A549 (cell line): Measurements from ENCODE around the gene SCN2B. TPM values are rescaled to one million over a fixed set of nuclear protein-coding genes. Genes with fewer than 3 reads are reported as not detected.

ENCODE experiments used
- ATAC-seq, 2 experiments: fragments of 200-7000 bp in 1 of 2; fragments of >200 bp in 1 of 2; cut with Nextera tagmentation in 1 of 2; cut with Tn5 transposase in 1 of 2; 3 replicates each; pipeline versions ENCODE4 v1.8.0 to v1.9.1; 2018 to 2020; ENCODE audit warnings: mild to moderate bottlenecking in 1 of 2, moderate library complexity in 1 of 2
- CTCF ChIA-PET: fragments of 300-600 bp; sonication (Branson Sonifier 250); formaldehyde crosslinking; extraction: SDS; loops from one replicate; lab custom pipeline; 2021; ENCODE audit warnings: antibody characterized with exemption, inconsistent platforms; lab: Yijun Ruan, JAX
- POLR2A ChIA-PET: fragments of 350-600 bp; formaldehyde crosslinking; extraction: SDS; loops from one replicate; lab custom pipeline; 2021; ENCODE audit warnings: antibody characterized with exemption, inconsistent platforms; lab: Yijun Ruan, JAX
- DNase-seq, 2 experiments: peaks; one replicate each; pipeline versions ENCODE4 v3.0.0 to v3.0.0-alpha.2; 2011 to 2016; ENCODE audit warnings: low read depth in 1 of 2, low spot score in 1 of 2
- FAIRE-seq: peaks from 2 replicates; lab custom pipeline; 2011; peaks lifted over from hg19 to GRCh38; lab: Jason Lieb, UNC
- H3K27ac ChIP-seq, 2 experiments: fragments of >200 bp; sonication (Bioruptor Twin); formaldehyde crosslinking; 3 replicates each; pipeline ENCODE4 v1.5.1; 2016 to 2017
- H3K4me1 ChIP-seq: fragments of >200 bp; sonication (Bioruptor Twin); formaldehyde crosslinking; 3 replicates; pipeline ENCODE4 v1.6.1; 2016
- H3K4me2 ChIP-seq: fragments of >200 bp; sonication (Bioruptor Twin); formaldehyde crosslinking; 3 replicates; pipeline ENCODE4 v1.6.1; 2016
- H3K4me3 ChIP-seq: fragments of >200 bp; sonication (Bioruptor Twin); formaldehyde crosslinking; 3 replicates; pipeline ENCODE4 v1.5.1; 2016
- H3K9me3 ChIP-seq: fragments of >200 bp; sonication (Bioruptor Twin); formaldehyde crosslinking; 3 replicates; pipeline ENCODE4 v1.6.1; 2016
- BCL3 ChIP-seq: fragments of >200 bp; sonication (Bioruptor Twin); formaldehyde crosslinking; IDR thresholded peaks from 3 replicates; pipeline ENCODE4 v1.6.1; 2016
- BHLHE40 ChIP-seq: IDR thresholded peaks from 2 replicates; pipeline ENCODE4 v1.6.1; 2012; ENCODE audit warnings: low read depth, low read length, inconsistent platforms
- CBX2 ChIP-seq: fragments of 200-600 bp; sonication (generic); IDR thresholded peaks from 2 replicates; pipeline ENCODE4 v1.6.1; 2016; ENCODE audit warnings: low read depth, mild to moderate bottlenecking, borderline replicate concordance
- CHD2 ChIP-seq: fragments of 150-350 bp; IDR thresholded peaks from 2 replicates; pipeline ENCODE4 v1.6.1; 2014; ENCODE audit warnings: low read length; ENCODE audit not compliant: partially characterized antibody
- EHF ChIP-seq: fragments of 250-450 bp; sonication (Bioruptor Pico); IDR thresholded peaks from 2 replicates; pipeline ENCODE4 v1.5.0; 2020; ENCODE audit warnings: mild to moderate bottlenecking
- EP300 ChIP-seq, 2 experiments: fragments of >200 bp; sonication (Bioruptor Twin); formaldehyde crosslinking; IDR thresholded peaks; 2 replicates in 1 of 2; 3 replicates in 1 of 2; pipeline ENCODE4 v1.6.1; 2016 to 2017
- ESRRA ChIP-seq: fragments of 150-350 bp; IDR thresholded peaks from 2 replicates; pipeline ENCODE4 v1.6.1; 2014; ENCODE audit warnings: mild to moderate bottlenecking, low read length, borderline replicate concordance
- FOXS1 ChIP-seq: fragments of 250-450 bp; sonication (Bioruptor Pico); IDR thresholded peaks from 2 replicates; pipeline ENCODE4 v1.5.0; 2020; ENCODE audit warnings: mild to moderate bottlenecking, moderate library complexity
- GATA3 ChIP-seq: IDR thresholded peaks from 2 replicates; pipeline ENCODE4 v1.6.1; 2012; ENCODE audit warnings: borderline replicate concordance
- HEYL ChIP-seq: fragments of 250-450 bp; sonication (Bioruptor Pico); IDR thresholded peaks from 2 replicates; pipeline ENCODE4 v1.8.0; 2021; ENCODE audit warnings: mild to moderate bottlenecking, moderate library complexity
- HOXB13 ChIP-seq: fragments of 250-450 bp; sonication (Bioruptor Pico); IDR thresholded peaks from 2 replicates; pipeline ENCODE4 v1.5.0; 2020; ENCODE audit warnings: low read depth, mild to moderate bottlenecking, moderate library complexity
- HOXB5 ChIP-seq: fragments of 250-450 bp; sonication (Bioruptor Pico); IDR thresholded peaks from 2 replicates; pipeline ENCODE4 v1.5.0; 2020; ENCODE audit warnings: mild to moderate bottlenecking, moderate library complexity
- KDM5A ChIP-seq: fragments of 200-600 bp; sonication (generic); IDR thresholded peaks from 2 replicates; pipeline ENCODE4 v1.6.1; 2016; ENCODE audit warnings: antibody characterized with exemption, mild to moderate bottlenecking
- MAZ ChIP-seq: fragments of 150-350 bp; IDR thresholded peaks from 2 replicates; pipeline ENCODE4 v1.6.1; 2014; ENCODE audit warnings: antibody characterized with exemption, low read depth, low read length, borderline replicate concordance
- MYC ChIP-seq: IDR thresholded peaks from 2 replicates; pipeline ENCODE4 v1.6.1; 2012; ENCODE audit warnings: mild to moderate bottlenecking, inconsistent platforms, low read length, improper control_type of control experiment, borderline replicate concordance
- NFE2L2 ChIP-seq: fragments of 150-350 bp; conservative IDR thresholded peaks from 2 replicates; pipeline ENCODE4 v1.6.1; 2014; ENCODE audit warnings: low read length
- POLR2A ChIP-seq: IDR thresholded peaks from 2 replicates; pipeline ENCODE4 v1.6.1; 2012; ENCODE audit warnings: mild to moderate bottlenecking, low read length
- POLR2AphosphoS2 ChIP-seq: conservative IDR thresholded peaks from 2 replicates; pipeline ENCODE4 v1.6.1; 2012; ENCODE audit warnings: low read length, improper control_type of control experiment, inconsistent platforms
- RAD21 ChIP-seq, 2 experiments: fragments of >200 bp in 1 of 2; sonication (Bioruptor Twin) in 1 of 2; formaldehyde crosslinking in 1 of 2; IDR thresholded peaks in 1 of 2; conservative IDR thresholded peaks in 1 of 2; 2 replicates in 1 of 2; 3 replicates in 1 of 2; pipeline ENCODE4 v1.6.1; 2012 to 2018; ENCODE audit warnings: inconsistent platforms in 1 of 2
- RARB ChIP-seq: fragments of 250-450 bp; sonication (Bioruptor Pico); IDR thresholded peaks from 2 replicates; pipeline ENCODE4 v1.8.0; 2021; ENCODE audit warnings: mild to moderate bottlenecking, moderate library complexity
- RCOR1 ChIP-seq: fragments of 150-350 bp; IDR thresholded peaks from 2 replicates; pipeline ENCODE4 v1.6.1; 2014; ENCODE audit warnings: antibody characterized with exemption, low read length, low read depth
- RNF2 ChIP-seq: fragments of 200-600 bp; sonication (generic); IDR thresholded peaks from 2 replicates; pipeline ENCODE4 v1.6.1; 2016; ENCODE audit warnings: low read depth, mild to moderate bottlenecking, antibody characterized with exemption, moderate library complexity, borderline replicate concordance
- USF2 ChIP-seq: fragments of 450-650 bp; IDR thresholded peaks from 2 replicates; pipeline ENCODE4 v1.6.1; 2014; ENCODE audit warnings: antibody characterized with exemption
- ZNF302 ChIP-seq: fragments of 250-450 bp; sonication (Bioruptor Pico); IDR thresholded peaks from 2 replicates; pipeline ENCODE4 v1.9.0; 2021; ENCODE audit warnings: inconsistent platforms, mild to moderate bottlenecking, moderate library complexity
- ZSCAN20 ChIP-seq: fragments of 250-450 bp; sonication (Bioruptor Pico); IDR thresholded peaks from 2 replicates; pipeline ENCODE4 v1.8.0; 2022; ENCODE audit warnings: mild to moderate bottlenecking, moderate library complexity
- WGBS: methylation state at CpG from one replicate; pipeline ENCODE4 v1.1.6; 2017; ENCODE audit errors: missing lambda C conversion rate; 5-methylcytosine and 5-hydroxymethylcytosine counted together
- polyA plus RNA-seq, 4 experiments: library from polyadenylated mRNA; depleted of rRNA in 3 of 4; stranded (reverse); fragments of >200 nt; fragmentation: RNase III in 1 of 4; extraction: RNeasy Plus Mini Kit Qiagen cat#74134 plus additional on column Dnase treatment in 1 of 4; gene quantifications; 2 replicates in 3 of 4; 3 replicates in 1 of 4; pipeline ENCODE4 v1.2.3, GENCODE V29; 2011 to 2017
- TF ChIP-seq, protein P1 (sequence below): fragments of 200-600 bp; sonication (generic); IDR thresholded peaks from 2 replicates; pipeline ENCODE4 v1.6.1; 2016; ENCODE audit warnings: antibody characterized with exemption, mild to moderate bottlenecking, moderate library complexity
- TF ChIP-seq, protein P2 (sequence below): fragments of 150-350 bp; IDR thresholded peaks from 2 replicates; pipeline ENCODE4 v1.6.1; 2014; ENCODE audit warnings: low read depth, mild to moderate bottlenecking, low read length

SCN2B gene
- polyA plus RNA-seq, 2 of the 4 experiments (the other 2 are of a cell fraction) = not detected

DNA sequence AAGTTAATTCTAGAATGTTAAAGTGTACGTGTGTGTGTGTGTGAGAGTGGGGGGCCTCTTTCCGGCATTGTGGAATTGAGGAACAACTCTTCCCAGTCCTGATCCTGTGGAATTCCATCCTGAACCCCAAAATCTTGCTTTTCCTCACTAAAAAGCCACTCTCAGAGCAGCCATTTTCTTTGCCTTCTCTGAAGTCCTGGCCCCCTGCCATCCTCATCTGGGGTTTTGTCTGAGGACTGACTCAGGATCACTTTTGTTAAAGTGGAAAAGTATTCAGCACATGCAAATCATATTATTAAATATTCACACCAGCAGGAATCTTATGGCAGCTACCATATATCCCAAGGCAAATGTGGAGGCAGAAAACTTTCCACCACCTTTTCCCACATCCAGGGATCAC, 27.6 kb downstream of the SCN2B start:
- Histone ChIP-seq H3K4me1 (no peaks in the 10 kb centered on the region; the same call in 2 of the 3 replicates), H3K9me3 (no peaks in the 10 kb centered on the region), H3K4me2 (no peak overlapping the region), H3K4me3 (no peak overlapping the region), H3K27ac (no peak overlapping the region)
- no peak for FAIRE-seq
- POLR2A ChIA-PET = no interaction called here
- DNase-seq = no peak
- CTCF ChIA-PET = interaction anchor here (1.3 to 14.9 kb wide), 2 partner anchors 19 to 44 kb away, joined by 3 to 165 read pairs; no protein-coding TSS in a partner anchor
- ATAC-seq = no peak
- 44% methylated on average over 2 of the region's 2 CpGs for WGBS
- TF ChIP-seq NFE2L2 (no peak), POLR2A (no peak), HEYL (no peak), ZNF302 (CRISPR knock-in tag) (no peak), FOXS1 (CRISPR knock-in tag) (no peak), MAZ (no peak), GATA3 (no peak), HOXB5 (CRISPR knock-in tag) (no peak), KDM5A (no peak), CBX2 (no peak), BCL3 (no peak), MYC (no peak), CHD2 (no peak), USF2 (no peak), RAD21 (conservative IDR thresholded peaks at IDR 0.05 in 1 of 2, IDR thresholded peaks at IDR 0.05 in 1 of 2) (no peak), EHF (CRISPR knock-in tag) (no peak), ESRRA (no peak), RNF2 (no peak)
- TF ChIP-seq, protein P1, sequence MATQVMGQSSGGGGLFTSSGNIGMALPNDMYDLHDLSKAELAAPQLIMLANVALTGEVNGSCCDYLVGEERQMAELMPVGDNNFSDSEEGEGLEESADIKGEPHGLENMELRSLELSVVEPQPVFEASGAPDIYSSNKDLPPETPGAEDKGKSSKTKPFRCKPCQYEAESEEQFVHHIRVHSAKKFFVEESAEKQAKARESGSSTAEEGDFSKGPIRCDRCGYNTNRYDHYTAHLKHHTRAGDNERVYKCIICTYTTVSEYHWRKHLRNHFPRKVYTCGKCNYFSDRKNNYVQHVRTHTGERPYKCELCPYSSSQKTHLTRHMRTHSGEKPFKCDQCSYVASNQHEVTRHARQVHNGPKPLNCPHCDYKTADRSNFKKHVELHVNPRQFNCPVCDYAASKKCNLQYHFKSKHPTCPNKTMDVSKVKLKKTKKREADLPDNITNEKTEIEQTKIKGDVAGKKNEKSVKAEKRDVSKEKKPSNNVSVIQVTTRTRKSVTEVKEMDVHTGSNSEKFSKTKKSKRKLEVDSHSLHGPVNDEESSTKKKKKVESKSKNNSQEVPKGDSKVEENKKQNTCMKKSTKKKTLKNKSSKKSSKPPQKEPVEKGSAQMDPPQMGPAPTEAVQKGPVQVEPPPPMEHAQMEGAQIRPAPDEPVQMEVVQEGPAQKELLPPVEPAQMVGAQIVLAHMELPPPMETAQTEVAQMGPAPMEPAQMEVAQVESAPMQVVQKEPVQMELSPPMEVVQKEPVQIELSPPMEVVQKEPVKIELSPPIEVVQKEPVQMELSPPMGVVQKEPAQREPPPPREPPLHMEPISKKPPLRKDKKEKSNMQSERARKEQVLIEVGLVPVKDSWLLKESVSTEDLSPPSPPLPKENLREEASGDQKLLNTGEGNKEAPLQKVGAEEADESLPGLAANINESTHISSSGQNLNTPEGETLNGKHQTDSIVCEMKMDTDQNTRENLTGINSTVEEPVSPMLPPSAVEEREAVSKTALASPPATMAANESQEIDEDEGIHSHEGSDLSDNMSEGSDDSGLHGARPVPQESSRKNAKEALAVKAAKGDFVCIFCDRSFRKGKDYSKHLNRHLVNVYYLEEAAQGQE = no peak
- TF ChIP-seq, protein P2, sequence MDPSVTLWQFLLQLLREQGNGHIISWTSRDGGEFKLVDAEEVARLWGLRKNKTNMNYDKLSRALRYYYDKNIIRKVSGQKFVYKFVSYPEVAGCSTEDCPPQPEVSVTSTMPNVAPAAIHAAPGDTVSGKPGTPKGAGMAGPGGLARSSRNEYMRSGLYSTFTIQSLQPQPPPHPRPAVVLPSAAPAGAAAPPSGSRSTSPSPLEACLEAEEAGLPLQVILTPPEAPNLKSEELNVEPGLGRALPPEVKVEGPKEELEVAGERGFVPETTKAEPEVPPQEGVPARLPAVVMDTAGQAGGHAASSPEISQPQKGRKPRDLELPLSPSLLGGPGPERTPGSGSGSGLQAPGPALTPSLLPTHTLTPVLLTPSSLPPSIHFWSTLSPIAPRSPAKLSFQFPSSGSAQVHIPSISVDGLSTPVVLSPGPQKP = no peak

DNA sequence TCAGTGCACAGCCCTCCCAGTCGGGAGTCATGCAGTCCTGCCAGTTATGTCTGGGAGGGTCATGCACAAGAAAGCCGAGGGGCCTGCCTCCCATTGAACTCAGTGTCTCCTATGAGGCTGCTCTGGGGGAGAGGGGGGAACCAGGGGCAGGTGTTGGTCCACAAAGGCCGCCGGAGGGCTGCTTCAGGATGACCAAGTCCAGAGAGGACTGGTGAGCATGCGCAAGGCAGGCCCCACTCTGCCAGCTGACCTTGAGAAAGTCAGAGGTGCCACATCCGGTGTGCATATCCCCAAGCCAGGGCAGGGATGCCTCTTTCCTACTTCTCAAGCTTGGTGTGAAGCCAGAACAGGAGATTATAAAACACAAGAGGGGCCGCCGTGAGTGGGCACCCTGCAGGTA, 28.2 kb downstream of the SCN2B start:
- POLR2A ChIA-PET = no interaction called here
- no peak overlapping the region for H3K4me3 ChIP-seq
- DNase-seq = no peak
- TF ChIP-seq NFE2L2 (no peak), RARB (CRISPR knock-in tag) (no peak), ZNF302 (CRISPR knock-in tag) (no peak), POLR2AphosphoS2 (no peak), BHLHE40 (no peak), ZSCAN20 (no peak), RCOR1 (no peak), HOXB13 (CRISPR knock-in tag) (no peak), EP300 (IDR thresholded peaks at IDR 0.05) (no peak), BCL3 (no peak)
- TF ChIP-seq, all 56 proteins: peak for 0
- ATAC-seq (no peak), FAIRE-seq (no peak)
- no peak overlapping the region for H3K4me2 ChIP-seq
- CTCF ChIA-PET = interaction anchor here (14.9 kb wide), 1 partner anchor 20 kb away, joined by 165 read pairs; no protein-coding TSS in a partner anchor
- H3K4me1 ChIP-seq = no peaks in the 10 kb centered on the region; the same call in 2 of the 3 replicates
- H3K27ac ChIP-seq = no peak overlapping the region
- WGBS = 68% methylated on average over 3 of the region's 8 CpGs
- no peaks in the 10 kb centered on the region for H3K9me3 ChIP-seq
